H1 (cell line): ENCODE measurements around the gene AMMECR1L. TPM values are rescaled to one million over a fixed set of nuclear protein-coding genes. Genes with fewer than 3 reads are reported as not detected.

Experiments used
- CTCF ChIA-PET: fragments of 300-600 bp; sonication (Branson Sonifier 250); formaldehyde crosslinking; loops from one replicate; lab custom pipeline; 2021; ENCODE audit not compliant: partially characterized antibody; lab: Charles Lee
- POLR2A ChIA-PET: fragments of 300-600 bp; sonication (Branson Sonifier 250); formaldehyde crosslinking; loops from one replicate; lab custom pipeline; 2021; ENCODE audit warnings: inconsistent platforms; ENCODE audit not compliant: partially characterized antibody; lab: Charles Lee
- DNase-seq, 2 experiments: peaks; one replicate each; pipeline versions ENCODE4 v3.0.0 to v3.0.0-alpha.2; 2010 to 2022; ENCODE audit warnings: low spot score in 2 of 2, low read depth in 1 of 2, mixed read lengths in 1 of 2
- FAIRE-seq: peaks from 2 replicates; lab custom pipeline; 2011; peaks lifted over from hg19 to GRCh38; lab: Jason Lieb, UNC
- H2AFZ ChIP-seq: 2 replicates; pipeline ENCODE4 v1.8.1; 2012; ENCODE audit warnings: low read length, inconsistent platforms
- H2AK5ac ChIP-seq: 2 replicates; pipeline ENCODE4 v1.6.1; 2013; ENCODE audit warnings: low read depth, low read length
- H2BK120ac ChIP-seq: replicated peaks from 2 replicates; pipeline ENCODE3; 2013; ENCODE audit warnings: low read depth, low read length, inconsistent platforms
- H2BK12ac ChIP-seq: 2 replicates; pipeline ENCODE4 v1.6.1; 2013; ENCODE audit warnings: low read depth, low read length
- H2BK15ac ChIP-seq: 2 replicates; pipeline ENCODE4 v1.6.1; 2013; ENCODE audit warnings: low read length
- H2BK20ac ChIP-seq: 2 replicates; pipeline ENCODE4 v1.6.1; 2013; ENCODE audit warnings: low read length
- H2BK5ac ChIP-seq: 2 replicates; pipeline ENCODE4 v1.6.1; 2013; ENCODE audit warnings: low read depth, low read length
- H3K14ac ChIP-seq: 2 replicates; pipeline ENCODE4 v1.6.1; 2013; ENCODE audit warnings: inconsistent platforms; ENCODE audit not compliant: insufficient read length
- H3K18ac ChIP-seq: 2 replicates; pipeline ENCODE4 v1.6.1; 2013; ENCODE audit warnings: low read length; ENCODE audit errors: extremely low read depth
- H3K23ac ChIP-seq: 2 replicates; pipeline ENCODE4 v1.6.1; 2013; ENCODE audit warnings: inconsistent platforms; ENCODE audit not compliant: insufficient read length
- H3K23me2 ChIP-seq: 2 replicates; pipeline ENCODE4 v1.6.1; 2013; ENCODE audit warnings: low read depth, low read length
- H3K27ac ChIP-seq: 2 replicates; pipeline ENCODE4 v1.6.1; 2011; ENCODE audit warnings: low read depth, low read length, inconsistent platforms
- H3K27me3 ChIP-seq, 4 experiments: replicated peaks in 1 of 4; 1 replicate in 1 of 4; 2 replicates in 3 of 4; pipeline versions ENCODE4 v1.6.1 to v1.8.1; 2011 to 2013; ENCODE audit warnings: low read length in 3 of 4, mild to moderate bottlenecking in 3 of 4, inconsistent platforms in 2 of 4, mixed read lengths in 2 of 4, moderate library complexity in 1 of 4; ENCODE audit not compliant: control insufficient read depth in 3 of 4, insufficient read depth in 3 of 4; ENCODE audit errors: extremely low read depth in 1 of 4
- H3K36me3 ChIP-seq, 4 experiments: 2 replicates each; pipeline versions ENCODE4 v1.6.1 to v1.8.1; 2011 to 2013; ENCODE audit warnings: mild to moderate bottlenecking in 4 of 4, low read length in 3 of 4, moderate library complexity in 2 of 4, control low read depth in 1 of 4, inconsistent platforms in 1 of 4; ENCODE audit not compliant: insufficient read depth in 4 of 4, control insufficient read depth in 2 of 4
- H3K4ac ChIP-seq: replicated peaks from 2 replicates; pipeline ENCODE3; 2013; ENCODE audit warnings: low read length, low read depth, mixed read lengths, inconsistent platforms; ENCODE audit not compliant: insufficient read length
- H3K4me1 ChIP-seq, 4 experiments: replicated peaks in 1 of 4; 1 replicate in 1 of 4; 2 replicates in 3 of 4; pipeline versions ENCODE4 v1.6.1 to v1.8.1; 2011 to 2013; ENCODE audit warnings: low read length in 3 of 4, inconsistent platforms in 2 of 4, mixed read lengths in 1 of 4; ENCODE audit not compliant: insufficient read depth in 4 of 4, control insufficient read depth in 3 of 4
- H3K4me2 ChIP-seq, 2 experiments: 2 replicates each; pipeline versions ENCODE4 v1.6.1 to v1.8.1; 2011 to 2013; ENCODE audit warnings: low read depth in 2 of 2, low read length in 2 of 2, control low read depth in 1 of 2, inconsistent platforms in 1 of 2, mild to moderate bottlenecking in 1 of 2; ENCODE audit not compliant: insufficient read depth in 1 of 2
- H3K4me3 ChIP-seq, 4 experiments: fragments of 200-600, 300-600 bp in 1 of 4; sonication (generic), shearing (Covaris generic), sonication (Bioruptor Twin) in 1 of 4; 2 replicates each; pipeline versions ENCODE4 v1.5.1 to v1.8.1; 2011 to 2016; ENCODE audit warnings: low read length in 4 of 4, low read depth in 3 of 4, control low read depth in 2 of 4, inconsistent platforms in 2 of 4, mild to moderate bottlenecking in 2 of 4, mixed read lengths in 1 of 4, moderate library complexity in 1 of 4; ENCODE audit not compliant: insufficient read depth in 2 of 4; ENCODE audit errors: extremely low read depth in 1 of 4
- H3K56ac ChIP-seq: replicated peaks from 2 replicates; pipeline ENCODE3; 2013; ENCODE audit warnings: low read depth, mild to moderate bottlenecking, mixed read lengths, low read length, inconsistent platforms; ENCODE audit not compliant: insufficient read length
- H3K79me1 ChIP-seq: 2 replicates; pipeline ENCODE4 v1.6.1; 2013; ENCODE audit warnings: low read depth, low read length, control low read depth
- H3K79me2 ChIP-seq, 2 experiments: 2 replicates each; pipeline versions ENCODE4 v1.6.1 to v1.8.1; 2012 to 2013; ENCODE audit warnings: low read length in 2 of 2, mild to moderate bottlenecking in 2 of 2, inconsistent platforms in 1 of 2; ENCODE audit not compliant: insufficient read depth in 2 of 2, control insufficient read depth in 1 of 2
- H3K9ac ChIP-seq, 4 experiments: replicated peaks in 1 of 4; 1 replicate in 1 of 4; 2 replicates in 3 of 4; pipeline versions ENCODE4 v1.6.1 to v1.8.1; 2011 to 2013; ENCODE audit warnings: low read depth in 3 of 4, low read length in 3 of 4, control low read depth in 2 of 4, mild to moderate bottlenecking in 2 of 4, moderate library complexity in 2 of 4, inconsistent platforms in 1 of 4; ENCODE audit errors: extremely low read depth in 1 of 4
- H3K9me3 ChIP-seq, 2 experiments: 2 replicates each; pipeline versions ENCODE4 v1.6.1 to v1.8.1; 2012 to 2013; ENCODE audit warnings: mild to moderate bottlenecking in 2 of 2, moderate library complexity in 2 of 2, control low read depth in 1 of 2, inconsistent platforms in 1 of 2, low read depth in 1 of 2, low read length in 1 of 2, mixed read lengths in 1 of 2; ENCODE audit not compliant: insufficient read depth in 2 of 2
- H4K20me1 ChIP-seq, 2 experiments: replicated peaks in 1 of 2; 2 replicates each; pipeline versions ENCODE3 to v1.8.1; 2011 to 2013; ENCODE audit warnings: inconsistent platforms in 2 of 2, low read length in 2 of 2, mild to moderate bottlenecking in 1 of 2; ENCODE audit not compliant: insufficient read depth in 2 of 2, control insufficient read depth in 1 of 2
- H4K5ac ChIP-seq: 2 replicates; pipeline ENCODE4 v1.6.1; 2013; ENCODE audit warnings: low read length, low read depth, mixed read lengths, inconsistent platforms; ENCODE audit not compliant: insufficient read length
- H4K8ac ChIP-seq: 2 replicates; pipeline ENCODE4 v1.8.0; 2013; ENCODE audit warnings: mild to moderate bottlenecking, moderate library complexity, low read length, inconsistent platforms; ENCODE audit not compliant: insufficient read depth; ENCODE audit errors: extremely low read depth
- H4K91ac ChIP-seq: replicated peaks from 2 replicates; pipeline ENCODE3; 2013; ENCODE audit warnings: low read length, mixed read lengths, inconsistent platforms; ENCODE audit not compliant: insufficient read length
- RAD21 ChIP-seq, 2 experiments: IDR thresholded peaks in 1 of 2; conservative IDR thresholded peaks in 1 of 2; 2 replicates each; pipeline ENCODE4 v1.6.1; 2011; ENCODE audit warnings: low read depth in 2 of 2, low read length in 2 of 2, improper control_type of control experiment in 1 of 2, inconsistent platforms in 1 of 2, mild to moderate bottlenecking in 1 of 2, moderate library complexity in 1 of 2
- SP1 ChIP-seq: IDR thresholded peaks from 2 replicates; pipeline ENCODE4 v1.6.1; 2011; ENCODE audit warnings: low read depth, low read length
- WGBS, 2 experiments: shearing (Covaris generic) in 1 of 2; methylation state at CpG; one replicate each; pipeline versions ENCODE4 v1.1.6 to v1.1.7; 2013 to 2015; ENCODE audit warnings: low lambda C conversion rate in 2 of 2, mixed read lengths in 2 of 2, inconsistent platforms in 1 of 2, low coverage in 1 of 2, missing lambda C conversion rate in 1 of 2; ENCODE audit not compliant: insufficient replicate concordance in 2 of 2, insufficient coverage in 1 of 2, insufficient read length in 1 of 2; ENCODE audit errors: extremely low coverage in 1 of 2, missing lambda C conversion rate in 1 of 2; 5-methylcytosine and 5-hydroxymethylcytosine counted together
- polyA plus RNA-seq, 7 experiments: library from polyadenylated mRNA; depleted of rRNA in 3 of 7; stranded (reverse) in 5 of 7; unstranded in 2 of 7; fragments of >200 nt in 5 of 7; fragments of 200-250 nt in 2 of 7; gene quantifications; 1 replicate in 5 of 7; 2 replicates in 1 of 7; 4 replicates in 1 of 7; pipeline versions ENCODE4 v1.2.1 to v1.2.3, GENCODE V29; 2011 to 2013; ENCODE audit warnings: missing spikeins in 2 of 7, mixed read lengths in 2 of 7
- total RNA-seq: library from RNA; stranded (reverse); fragmentation: NEBNext Ultra II Directional; extraction: Animal tissue kit (Norgen Biotek cat#: 25700); gene quantifications from 2 replicates; pipeline ENCODE4 v1.2.1, GENCODE V29; 2021

AMMECR1L gene
- total and polyA plus RNA-seq, 2 of the 8 experiments (the other 6 are each of a cell fraction or from before 2014, with no cell fraction given), result 10.1 to 18.8 TPM

DNA sequence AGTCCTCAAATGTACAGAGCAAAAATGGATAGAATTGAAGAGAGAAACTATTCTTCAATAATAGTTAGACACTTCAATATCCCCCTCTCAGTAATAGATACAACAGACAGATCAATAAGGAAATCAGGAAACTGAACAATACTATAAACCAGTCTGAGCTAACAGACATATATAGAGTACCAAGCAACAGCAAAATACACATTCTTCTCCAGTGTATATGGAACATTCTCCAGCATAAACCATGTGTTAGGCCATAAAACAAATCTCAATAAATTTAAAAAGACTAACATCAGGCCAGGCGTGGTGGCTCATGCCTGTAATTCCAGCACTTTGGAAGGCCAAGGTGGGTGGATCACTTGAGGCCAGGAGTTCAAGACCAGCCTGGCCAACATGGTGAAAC, 43.7 kb upstream of the AMMECR1L start:
- no peaks in the 10 kb centered on the region for H3K79me2 ChIP-seq
- H4K8ac ChIP-seq, result no peak overlapping the region
- no peaks in the 10 kb centered on the region for H3K36me3 ChIP-seq
- H2BK20ac ChIP-seq, result no peak overlapping the region
- no peak overlapping the region for H3K4ac ChIP-seq
- ChIA-PET POLR2A (interaction anchor here (0.7 kb wide), 1 partner anchor 9 kb away, joined by 4 read pairs; no protein-coding TSS in a partner anchor), CTCF (no interaction called here)
- H3K4me3 ChIP-seq, result no peak overlapping the region
- H3K4me2 ChIP-seq, result no peak overlapping the region
- TF ChIP-seq SP1 (no peak), RAD21 (IDR thresholded peaks at IDR 0.05 in 1 of 2, conservative IDR thresholded peaks at IDR 0.05 in 1 of 2; ENCODE audit: low read depth in 2 of 2, low read length in 2 of 2) (no peak)
- no peak overlapping the region for H3K9ac ChIP-seq
- no peaks in the 10 kb centered on the region for H3K9me3 ChIP-seq
- H3K18ac ChIP-seq, result no peak overlapping the region
- WGBS, 2 experiments, result 80% methylated on average over 1 of the region's 1 CpG; no CpG with 5 or more reads in 1 of the 2 experiments
- no peaks in the 10 kb centered on the region for H3K23me2 ChIP-seq
- no peak overlapping the region for H3K27ac ChIP-seq
- H2BK12ac ChIP-seq, result no peak overlapping the region
- no peak overlapping the region for H2BK15ac ChIP-seq
- no peak overlapping the region for H3K23ac ChIP-seq
- no peak overlapping the region for H4K91ac ChIP-seq
- H3K14ac ChIP-seq, result no peak overlapping the region
- no peak overlapping the region for H2AK5ac ChIP-seq
- no peak overlapping the region for H2BK120ac ChIP-seq
- H3K56ac ChIP-seq, result no peak overlapping the region
- H2BK5ac ChIP-seq, result no peak overlapping the region
- no peaks in the 10 kb centered on the region for H3K27me3 ChIP-seq
- H4K5ac ChIP-seq, result no peak overlapping the region
- no peaks in the 10 kb centered on the region for H3K4me1 ChIP-seq
- no peak for FAIRE-seq
- DNase-seq, result no peak
- H3K79me1 ChIP-seq, result no peaks in the 10 kb centered on the region
- no peak overlapping the region for H2AFZ ChIP-seq
- H4K20me1 ChIP-seq, result no peaks in the 10 kb centered on the region
